Natural killer cell treated with Interleukin-12 subunit alpha and Interleukin-12 subunit beta and Interleukin-15 and Interleukin-18, amount 100 ng/mL, for 72 hours (primary cell): ENCODE results near the gene ZNF534. TPM values are rescaled to one million over a fixed set of nuclear protein-coding genes. Genes with fewer than 3 reads are reported as not detected.
"Not testable (repeated sequence)": the region's sequence is repeated elsewhere in the genome, so short reads cannot be mapped to it uniquely, and the experiment has no call there.

Experiments used
- ATAC-seq, 2 donors: fragments of 150-1000 bp; cut with Tn5 transposase in 1 of 2; sonication (Bioruptor Pico), chemical (Tn5 transposase) in 1 of 2; 2 replicates each; pipeline ENCODE4 v1.10.0; 2021
- DNase-seq: peaks from one replicate; pipeline ENCODE4 v3.0.0; 2022; ENCODE audit warnings: low spot score
- H3K27ac Mint-ChIP-seq, 2 donors: 1 replicate in 1 of 2; 2 replicates in 1 of 2; pipeline ENCODE4 v1.8.0; 2022; ENCODE audit warnings: mixed read lengths in 2 of 2, mild to moderate bottlenecking in 1 of 2, moderate library complexity in 1 of 2
- H3K27me3 Mint-ChIP-seq, 2 donors: 1 replicate in 1 of 2; 2 replicates in 1 of 2; pipeline ENCODE4 v1.8.0; 2022; ENCODE audit warnings: mixed read lengths in 2 of 2
- H3K36me3 Mint-ChIP-seq: one replicate; pipeline ENCODE4 v1.8.0; 2022; ENCODE audit warnings: mixed read lengths
- H3K4me1 Mint-ChIP-seq, 2 donors: 1 replicate in 1 of 2; 2 replicates in 1 of 2; pipeline ENCODE4 v1.8.0; 2022; ENCODE audit warnings: low read depth in 2 of 2, mixed read lengths in 2 of 2, mild to moderate bottlenecking in 1 of 2
- H3K4me3 Mint-ChIP-seq: one replicate; pipeline ENCODE4 v1.8.0; 2022; ENCODE audit warnings: mixed read lengths
- H3K9me3 Mint-ChIP-seq: 2 replicates; pipeline ENCODE4 v1.8.0; 2022; ENCODE audit warnings: mixed read lengths
- total RNA-seq, 2 donors: library from RNA; stranded (reverse); gene quantifications; one replicate each; pipeline ENCODE4 v1.2.3, GENCODE V29; 2022

ZNF534 gene
- total RNA-seq, 2 donors from 2014 or later: not detected

DNA sequence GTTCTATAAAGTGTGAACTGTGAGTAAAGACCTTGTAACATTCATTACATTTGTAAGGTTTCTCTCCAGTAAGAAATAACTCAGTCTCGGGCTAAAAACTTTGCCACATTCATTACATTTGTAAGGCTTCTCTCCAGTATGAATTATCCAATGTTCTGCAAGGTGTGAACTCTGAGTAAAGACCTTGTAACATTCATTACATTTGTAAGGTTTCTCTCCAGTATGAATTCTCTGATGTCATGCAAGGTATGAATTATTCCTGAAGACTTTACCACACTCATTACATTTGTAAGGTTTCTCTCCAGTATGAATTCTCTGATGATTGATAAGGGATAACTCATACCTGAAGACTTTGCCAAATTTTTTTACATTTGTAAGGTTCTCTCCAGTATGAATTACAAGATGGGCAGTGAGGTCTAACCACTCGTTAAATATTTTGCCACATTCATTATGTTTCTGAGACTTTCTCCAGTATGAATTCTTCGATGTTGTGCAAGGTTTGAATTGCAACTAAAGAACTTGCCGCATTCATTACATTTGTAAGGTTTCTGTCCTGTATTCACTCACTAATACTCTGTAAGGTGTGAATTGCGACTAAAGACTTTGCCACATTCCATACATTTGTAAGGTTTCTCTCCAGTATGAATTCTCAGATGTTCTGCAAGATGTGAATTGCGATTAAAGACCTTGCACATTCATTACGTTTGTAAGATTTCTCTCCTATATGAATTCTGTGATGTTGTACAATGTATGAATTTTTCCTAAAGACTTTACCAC lies 45.6 kb downstream of the ZNF534 start:
- Mint-ChIP-seq H3K36me3 (peaks cover 72% of the 10 kb centered on the region), H3K4me3 (no peak overlapping the region), H3K9me3 (peaks cover 30% of the 10 kb centered on the region), H3K4me1 (no peaks in the 10 kb centered on the region), H3K27ac (no peak overlapping the region), H3K27me3 (no peaks in the 10 kb centered on the region)
- no peak for DNase-seq
- ATAC-seq: no peak

DNA sequence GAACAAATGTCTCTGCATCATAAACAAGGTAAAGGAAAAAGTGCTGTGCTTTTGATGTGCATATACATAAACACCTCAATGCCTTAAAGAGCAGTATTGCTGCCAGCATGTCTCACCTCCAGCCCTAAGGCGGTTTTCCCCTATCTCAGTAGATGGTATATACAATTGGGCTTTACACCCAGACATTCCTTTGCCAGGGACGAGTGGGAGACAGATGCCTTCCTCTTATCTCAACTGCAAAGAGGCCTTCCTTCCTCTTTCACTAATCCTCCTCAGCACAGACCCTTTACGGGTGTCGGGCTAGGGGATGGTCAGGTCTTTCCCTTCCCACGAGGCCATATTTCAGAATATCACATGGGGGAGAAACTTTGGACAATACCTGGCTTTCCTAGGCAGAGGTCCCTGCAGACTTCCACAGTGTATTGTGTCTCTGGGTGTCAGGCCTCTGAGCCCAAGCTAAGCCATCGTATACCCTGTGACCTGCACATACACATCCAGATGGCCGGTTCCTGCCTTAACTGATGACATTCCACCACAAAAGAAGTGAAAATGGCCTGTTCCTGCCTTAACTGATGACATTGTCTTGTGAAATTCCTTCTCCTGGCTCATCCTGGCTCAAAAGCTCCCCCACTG lies 55.3 kb downstream of the ZNF534 start:
- not testable (repeated sequence) for H3K4me1 Mint-ChIP-seq, DNase-seq, H3K27ac Mint-ChIP-seq, H3K4me3 Mint-ChIP-seq, ATAC-seq, H3K27me3 Mint-ChIP-seq
- Mint-ChIP-seq H3K9me3 (peaks cover 17% of the 10 kb centered on the region), H3K36me3 (peaks cover 19% of the 10 kb centered on the region)

GRCh38 chr19:52485064-52485463 lies 56.1 kb downstream of the ZNF534 start:
- H3K4me1 Mint-ChIP-seq, H3K27me3 Mint-ChIP-seq, H3K27ac Mint-ChIP-seq, H3K4me3 Mint-ChIP-seq, ATAC-seq, DNase-seq: not testable (repeated sequence)
- peaks cover 17% of the 10 kb centered on the region for H3K9me3 Mint-ChIP-seq
- peaks cover 19% of the 10 kb centered on the region for H3K36me3 Mint-ChIP-seq

- H3K27me3 Mint-ChIP-seq, H3K4me1 Mint-ChIP-seq, H3K4me3 Mint-ChIP-seq, H3K27ac Mint-ChIP-seq, ATAC-seq, DNase-seq: not testable (repeated sequence)
- peaks cover 17% of the 10 kb centered on the region for H3K9me3 Mint-ChIP-seq
- H3K36me3 Mint-ChIP-seq: peaks cover 19% of the 10 kb centered on the region
Measured at GRCh38 chr19:52485561-52486240, 56.8 kb downstream of the ZNF534 start.

DNA sequence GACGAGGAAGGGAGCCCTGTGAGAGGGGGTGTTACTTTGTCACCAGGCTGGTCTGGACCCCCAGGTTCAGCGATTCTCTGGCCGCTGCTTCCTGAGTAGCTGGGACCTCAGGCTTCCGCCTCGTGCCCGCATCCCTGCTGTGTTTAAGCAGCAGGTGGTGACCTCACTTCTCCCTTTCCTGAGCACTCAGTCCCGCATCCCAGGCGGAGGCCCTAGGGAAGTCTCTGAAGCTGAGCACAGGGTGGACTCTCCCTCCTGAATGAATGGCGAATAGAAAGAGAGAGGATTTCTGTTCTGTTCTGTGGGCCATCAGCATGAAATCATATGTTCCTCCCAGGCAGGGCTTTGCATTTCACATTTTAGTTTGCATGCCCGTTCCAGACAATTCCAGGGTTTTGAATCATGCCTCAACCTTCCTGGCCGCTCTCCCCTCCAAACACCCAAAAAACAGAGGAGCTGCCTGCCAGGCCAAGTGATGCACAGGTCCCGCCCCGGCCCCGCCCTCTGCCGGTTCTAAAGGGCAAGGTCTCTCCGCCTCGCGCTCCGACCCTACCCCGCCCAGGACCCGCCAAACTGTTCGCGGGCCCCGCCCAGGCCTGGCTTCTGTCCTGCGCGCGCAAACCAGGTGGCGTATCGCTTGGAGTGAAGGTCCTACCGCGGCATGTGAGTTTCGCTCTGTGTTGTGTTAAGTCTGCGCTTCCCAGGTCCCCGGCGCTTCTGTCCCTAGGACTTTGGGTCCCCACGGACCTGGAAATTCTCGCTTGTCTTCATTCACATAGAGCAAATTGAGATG lies 63.4 kb downstream of the ZNF534 start:
- Mint-ChIP-seq H3K27me3 (no peaks in the 10 kb centered on the region), H3K27ac (no peak overlapping the region), H3K36me3 (peaks cover 24% of the 10 kb centered on the region), H3K9me3 (peaks cover 4% of the 10 kb centered on the region), H3K4me1 (peaks cover 0 to 4% of the 10 kb centered on the region in 2 donors), H3K4me3 (no peak overlapping the region)
- DNase-seq: no peak
- peak in 1 of 2 donors; percentile 61 for ATAC-seq

- H3K4me1 Mint-ChIP-seq: peaks cover 0 to 4% of the 10 kb centered on the region in 2 donors
- no peak overlapping the region for H3K4me3 Mint-ChIP-seq
- no peak overlapping the region for H3K27ac Mint-ChIP-seq
- H3K36me3 Mint-ChIP-seq: peaks cover 24% of the 10 kb centered on the region
- no peak for DNase-seq
- peak in 1 of 2 donors; percentile 45 for ATAC-seq
- H3K9me3 Mint-ChIP-seq: peaks cover 4% of the 10 kb centered on the region
- no peaks in the 10 kb centered on the region for H3K27me3 Mint-ChIP-seq
Measured at GRCh38 chr19:52492994-52493470, 64.1 kb downstream of the ZNF534 start.

- ATAC-seq (no peak), DNase-seq (no peak)
- H3K4me1 Mint-ChIP-seq: peaks cover 0 to 4% of the 10 kb centered on the region in 2 donors
- H3K27ac Mint-ChIP-seq: no peak overlapping the region
- H3K27me3 Mint-ChIP-seq: no peaks in the 10 kb centered on the region
- H3K9me3 Mint-ChIP-seq: peaks cover 7% of the 10 kb centered on the region
- H3K4me3 Mint-ChIP-seq: no peak overlapping the region
- peaks cover 24% of the 10 kb centered on the region for H3K36me3 Mint-ChIP-seq
Measured at GRCh38 chr19:52494518-52494917, 65.6 kb downstream of the ZNF534 start.

- H3K9me3 Mint-ChIP-seq: peaks cover 10% of the 10 kb centered on the region
Measured at GRCh38 chr19:52498571-52498970, 69.6 kb downstream of the ZNF534 start.

GRCh38 chr19:52500474-52500873 lies 71.5 kb downstream of the ZNF534 start:
- H3K9me3 Mint-ChIP-seq, ATAC-seq, H3K4me1 Mint-ChIP-seq, H3K27me3 Mint-ChIP-seq, H3K27ac Mint-ChIP-seq, DNase-seq, H3K4me3 Mint-ChIP-seq: not testable (repeated sequence)
- H3K36me3 Mint-ChIP-seq: peaks cover 17% of the 10 kb centered on the region

More at GRCh38 chr19:52498571-52498970, 69.6 kb downstream of the ZNF534 start:
- no peaks in the 10 kb centered on the region for H3K27me3 Mint-ChIP-seq
- no peak overlapping the region for H3K27ac Mint-ChIP-seq
- DNase-seq (no peak), ATAC-seq (no peak)
- H3K4me3 Mint-ChIP-seq: no peak overlapping the region
- peaks cover 22% of the 10 kb centered on the region for H3K36me3 Mint-ChIP-seq
- no peaks in the 10 kb centered on the region for H3K4me1 Mint-ChIP-seq

GRCh38 chr19:52500991-52501390 lies 72.0 kb downstream of the ZNF534 start:
- H3K36me3 Mint-ChIP-seq: peaks cover 14% of the 10 kb centered on the region
- H3K4me1 Mint-ChIP-seq, H3K4me3 Mint-ChIP-seq, DNase-seq, H3K27ac Mint-ChIP-seq, H3K27me3 Mint-ChIP-seq, H3K9me3 Mint-ChIP-seq, ATAC-seq: not testable (repeated sequence)

Other genes with a start within 250 kb of the ZNF534 start
- gene PPP2R1A, start 239.1 kb upstream of the ZNF534 start, total RNA-seq: 100 to 1,000 TPM; 241 to 252 TPM
- 10 to 100 TPM; 13.3 to 18.1 TPM for gene ZNF766, start 159.6 kb upstream of the ZNF534 start, total RNA-seq
- gene ZNF480, start 132.0 kb upstream of the ZNF534 start, total RNA-seq: 10 to 100 TPM in 1 of 2 donors, 1 to 10 TPM in 1; 7.0 to 11.2 TPM
- under 1 TPM; 0.36 to 0.74 TPM for gene ZNF610, start 92.9 kb upstream of the ZNF534 start, total RNA-seq
- 10 to 100 TPM in 1 of 2 donors, 1 to 10 TPM in 1; 6.1 to 13.7 TPM for gene ZNF880, start 59.2 kb upstream of the ZNF534 start, total RNA-seq
- 10 to 100 TPM in 1 of 2 donors, 1 to 10 TPM in 1; 8.3 to 12.6 TPM for gene ZNF528, start 31.3 kb upstream of the ZNF534 start, total RNA-seq
- 1 to 10 TPM in 1 of 2 donors, under 1 TPM in 1; 1.00 to 1.1 TPM for gene ZNF578, start 24.4 kb downstream of the ZNF534 start, total RNA-seq
- gene ZNF808, start 98.5 kb downstream of the ZNF534 start, total RNA-seq: 10 to 100 TPM; 34.6 to 42.5 TPM
- gene ZNF701, start 141.1 kb downstream of the ZNF534 start, total RNA-seq: 10 to 100 TPM; 30.7 to 33.4 TPM
- 10 to 100 TPM; 20.2 to 25.8 TPM for gene ZNF83, start 209.2 kb downstream of the ZNF534 start, total RNA-seq